CMK (cell line): ENCODE results near the gene PRKACG.
A peak's percentile ranks its signal among the peaks of the same experiment; 100 is the strongest.
"Not testable (repeated sequence)": the region's sequence is repeated elsewhere in the genome, so short reads cannot be mapped to it uniquely, and the experiment has no call there.

Experiments used
- DNase-seq: peaks from one replicate; pipeline ENCODE4 v3.0.0-alpha.2; 2010; ENCODE audit warnings: low read depth

The PRKACG gene

GRCh38 chr9:69023650-69024049, 9.7 kb upstream of the PRKACG start:
- DNase-seq: no peak

GRCh38 chr9:69020301-69021145, 6.6 kb upstream of the PRKACG start:
- DNase-seq: no peak

GRCh38 chr9:69019808-69020207, 5.9 kb upstream of the PRKACG start:
- DNase-seq: no peak

- no peak for DNase-seq
Measured at GRCh38 chr9:69018737-69019136, 4.8 kb upstream of the PRKACG start.

- DNase-seq: no peak
Measured at GRCh38 chr9:69016191-69017096, 2.5 kb upstream of the PRKACG start.

GRCh38 chr9:69013382-69013727, 558 bp downstream of the PRKACG start:
- no peak for DNase-seq

GRCh38 chr9:69012696-69013381, 1.1 kb downstream of the PRKACG start:
- DNase-seq: no peak

GRCh38 chr9:69009708-69010107, 4.2 kb downstream of the PRKACG start:
- DNase-seq: no peak

GRCh38 chr9:69004836-69005235, 9.1 kb downstream of the PRKACG start:
- DNase-seq: no peak

GRCh38 chr9:69003051-69003450, 10.9 kb downstream of the PRKACG start:
- no peak for DNase-seq

GRCh38 chr9:69001921-69002320, 12.0 kb downstream of the PRKACG start:
- DNase-seq: no peak

GRCh38 chr9:68999393-69000105, 14.4 kb downstream of the PRKACG start:
- DNase-seq: no peak

- peak; percentile 72 for DNase-seq
Measured at GRCh38 chr9:68998812-68999211, 15.1 kb downstream of the PRKACG start.

GRCh38 chr9:68998385-68998784, 15.5 kb downstream of the PRKACG start:
- no peak for DNase-seq

- no peak for DNase-seq
Measured at GRCh38 chr9:68997666-68998065, 16.2 kb downstream of the PRKACG start.

GRCh38 chr9:68996462-68996861, 17.5 kb downstream of the PRKACG start:
- no peak for DNase-seq

GRCh38 chr9:68995776-68996175, 18.1 kb downstream of the PRKACG start:
- DNase-seq: no peak

- DNase-seq: no peak
Measured at GRCh38 chr9:68991457-68991856, 22.5 kb downstream of the PRKACG start.

GRCh38 chr9:68986949-68987348, 27.0 kb downstream of the PRKACG start:
- DNase-seq: not testable (repeated sequence)

GRCh38 chr9:68983522-68984424, 30.1 kb downstream of the PRKACG start:
- DNase-seq: no peak

- peak; percentile 70 for DNase-seq
Measured at GRCh38 chr9:68983008-68983411, 30.9 kb downstream of the PRKACG start.
